CD4-positive, alpha-beta T cell (primary cell): ENCODE measurements around the gene SLC38A4. TPM values are rescaled to one million over a fixed set of nuclear protein-coding genes. Genes with fewer than 3 reads are reported as not detected.

Source experiments
- ATAC-seq: fragments of 200-7000 bp; cut with Tn5 transposase; one replicate; pipeline ENCODE4 v1.10.0; 2022; ENCODE audit warnings: mild to moderate bottlenecking; ENCODE audit not compliant: poor library complexity
- CTCF ChIA-PET: fragments of 350-600 bp; sonication (Branson Sonifier 250); formaldehyde crosslinking; loops from one replicate; lab custom pipeline; 2021; ENCODE audit warnings: antibody characterized with exemption, inconsistent platforms; lab: Charles Lee
- POLR2A ChIA-PET: fragments of 350-600 bp; sonication (Branson Sonifier 250); formaldehyde crosslinking; loops from one replicate; lab custom pipeline; 2021; ENCODE audit warnings: antibody characterized with exemption, inconsistent platforms; lab: Charles Lee
- DNase-seq, 14 experiments: peaks; one replicate each; pipeline ENCODE4 v3.0.0-alpha.2; 2013 to 2020; ENCODE audit warnings: mixed read lengths in 2 of 14
- H3K27ac ChIP-seq, 2 donors: one replicate each; pipeline versions ENCODE4 v1.5.1 to v1.7.0; 2013; ENCODE audit warnings: low read length in 2 of 2, low read depth in 1 of 2, mild to moderate bottlenecking in 1 of 2
- H3K27me3 ChIP-seq, 2 experiments: 1 replicate in 1 of 2; 2 replicates in 1 of 2; pipeline versions ENCODE4 v1.6.1 to v1.7.0; 2013; ENCODE audit warnings: low read length in 2 of 2, control low read depth in 1 of 2, mild to moderate bottlenecking in 1 of 2, moderate library complexity in 1 of 2; ENCODE audit not compliant: insufficient read depth in 2 of 2, control insufficient read depth in 1 of 2
- H3K36me3 ChIP-seq: one replicate; pipeline ENCODE4 v1.6.1; 2013; ENCODE audit warnings: low read length, control low read depth; ENCODE audit not compliant: insufficient read depth
- H3K4me1 ChIP-seq: one replicate; pipeline ENCODE4 v1.6.1; 2013; ENCODE audit warnings: low read length, control low read depth; ENCODE audit not compliant: insufficient read depth
- H3K4me3 ChIP-seq: one replicate; pipeline ENCODE4 v1.5.1; 2013; ENCODE audit warnings: mild to moderate bottlenecking, low read length, moderate library complexity
- H3K9me3 ChIP-seq, 2 experiments: 1 replicate in 1 of 2; 2 replicates in 1 of 2; pipeline versions ENCODE4 v1.6.1 to v1.7.0; 2013; ENCODE audit warnings: low read length in 2 of 2, mild to moderate bottlenecking in 2 of 2, control low read depth in 1 of 2, moderate library complexity in 1 of 2; ENCODE audit not compliant: control insufficient read depth in 1 of 2, insufficient read depth in 1 of 2
- H3K27ac Mint-ChIP-seq: one replicate; pipeline ENCODE4 v1.8.0; 2020; ENCODE audit warnings: mixed read lengths
- H3K27me3 Mint-ChIP-seq: one replicate; pipeline ENCODE4 v1.8.0; 2021; ENCODE audit warnings: mixed read lengths
- H3K36me3 Mint-ChIP-seq: one replicate; pipeline ENCODE4 v1.8.0; 2021; ENCODE audit warnings: low read depth, mixed read lengths
- H3K4me1 Mint-ChIP-seq: one replicate; pipeline ENCODE4 v1.8.0; 2021; ENCODE audit warnings: low read depth, mixed read lengths
- H3K4me3 Mint-ChIP-seq: one replicate; pipeline ENCODE4 v1.8.0; 2020; ENCODE audit warnings: mild to moderate bottlenecking, mixed read lengths
- H3K9me3 Mint-ChIP-seq: one replicate; pipeline ENCODE4 v1.8.0; 2020; ENCODE audit warnings: mixed read lengths
- intact Hi-C, 2 experiments: fragments of 100-400 bp; cut with DNase I in 1 of 2; cut with micrococcal nuclease in 1 of 2; formaldehyde crosslinking; loops; one replicate each; pipeline versions ENCODE4 v1.15.1 to v1.9.0; 2023 to 2025; cut with DNase I, micrococcal nuclease
- total RNA-seq, 174 experiments: library from RNA in 2 of 174; stranded (reverse) in 2 of 174; gene quantifications; one replicate each; pipeline ENCODE4 v1.2.3 and lab custom pipeline; 2021 to 2026
- TF ChIP-seq, protein P1 (sequence below): fragments of 200-600 bp; IDR thresholded peaks from one replicate; pipeline ENCODE4 v1.8.0; 2022; ENCODE audit warnings: antibody characterized with exemption, mild to moderate bottlenecking

SLC38A4 gene
- total RNA-seq, 2 experiments from 2014 or later, result not detected

- H3K9me3 ChIP-seq, result no peaks in the 10 kb centered on the region
- ATAC-seq, result no peak
- Mint-ChIP-seq H3K4me3 (no peak overlapping the region), H3K9me3 (no peaks in the 10 kb centered on the region), H3K4me1 (no peaks in the 10 kb centered on the region), H3K36me3 (no peaks in the 10 kb centered on the region), H3K27ac (no peak overlapping the region), H3K27me3 (peaks cover 37% of the 10 kb centered on the region)
- TF ChIP-seq, protein P1, sequence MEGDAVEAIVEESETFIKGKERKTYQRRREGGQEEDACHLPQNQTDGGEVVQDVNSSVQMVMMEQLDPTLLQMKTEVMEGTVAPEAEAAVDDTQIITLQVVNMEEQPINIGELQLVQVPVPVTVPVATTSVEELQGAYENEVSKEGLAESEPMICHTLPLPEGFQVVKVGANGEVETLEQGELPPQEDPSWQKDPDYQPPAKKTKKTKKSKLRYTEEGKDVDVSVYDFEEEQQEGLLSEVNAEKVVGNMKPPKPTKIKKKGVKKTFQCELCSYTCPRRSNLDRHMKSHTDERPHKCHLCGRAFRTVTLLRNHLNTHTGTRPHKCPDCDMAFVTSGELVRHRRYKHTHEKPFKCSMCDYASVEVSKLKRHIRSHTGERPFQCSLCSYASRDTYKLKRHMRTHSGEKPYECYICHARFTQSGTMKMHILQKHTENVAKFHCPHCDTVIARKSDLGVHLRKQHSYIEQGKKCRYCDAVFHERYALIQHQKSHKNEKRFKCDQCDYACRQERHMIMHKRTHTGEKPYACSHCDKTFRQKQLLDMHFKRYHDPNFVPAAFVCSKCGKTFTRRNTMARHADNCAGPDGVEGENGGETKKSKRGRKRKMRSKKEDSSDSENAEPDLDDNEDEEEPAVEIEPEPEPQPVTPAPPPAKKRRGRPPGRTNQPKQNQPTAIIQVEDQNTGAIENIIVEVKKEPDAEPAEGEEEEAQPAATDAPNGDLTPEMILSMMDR, result no peak
- H3K27me3 ChIP-seq, result peaks cover 0 to 6% of the 10 kb centered on the region in 2 experiments
- no peak overlapping the region for H3K4me3 ChIP-seq
- no peak overlapping the region for H3K27ac ChIP-seq
- no peak for DNase-seq
- no peaks in the 10 kb centered on the region for H3K36me3 ChIP-seq
- ChIA-PET POLR2A (no interaction called here), CTCF (no interaction called here)
- H3K4me1 ChIP-seq, result no peaks in the 10 kb centered on the region
- intact Hi-C loops, result no loop called here
These were observed 14.2 kb upstream of the SLC38A4 start for GRCh38 chr12:46839964-46840363.

- no peaks in the 10 kb centered on the region for H3K4me1 Mint-ChIP-seq
- intact Hi-C loops, result no loop called here
- no peak for DNase-seq
- H3K27me3 Mint-ChIP-seq, result peaks cover 43% of the 10 kb centered on the region
- TF ChIP-seq, protein P1, result no peak
- Histone ChIP-seq H3K27me3 (peaks cover 0 to 10% of the 10 kb centered on the region in 2 experiments), H3K36me3 (no peaks in the 10 kb centered on the region), H3K4me1 (no peaks in the 10 kb centered on the region), H3K27ac (no peak overlapping the region), H3K4me3 (no peak overlapping the region), H3K9me3 (no peaks in the 10 kb centered on the region)
- no peak overlapping the region for H3K27ac Mint-ChIP-seq
- H3K36me3 Mint-ChIP-seq, result no peaks in the 10 kb centered on the region
- POLR2A ChIA-PET, result no interaction called here
- CTCF ChIA-PET, result no interaction called here
- ATAC-seq, result no peak
- H3K4me3 Mint-ChIP-seq, result no peak overlapping the region
- H3K9me3 Mint-ChIP-seq, result no peaks in the 10 kb centered on the region
These were observed 13.4 kb upstream of the SLC38A4 start for GRCh38 chr12:46839232-46839631.

DNA sequence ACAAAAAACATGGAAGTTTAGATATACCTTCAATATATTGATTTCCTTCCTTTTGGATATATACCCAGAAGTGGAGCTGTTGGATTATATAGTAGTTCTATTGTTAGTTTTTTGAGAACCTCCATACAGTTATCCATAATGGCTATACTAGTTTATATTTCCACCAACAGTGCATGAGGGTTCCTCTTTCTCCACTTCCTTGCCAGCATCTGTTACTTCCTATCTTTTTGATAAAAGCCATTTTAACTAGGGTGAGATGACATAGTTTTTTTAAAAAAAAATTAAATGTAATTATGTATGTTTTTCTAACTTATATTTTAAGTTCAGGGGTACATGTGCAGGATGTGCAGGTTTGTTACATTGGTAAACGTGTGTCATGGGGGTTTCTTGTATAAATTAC, 10.0 kb upstream of the SLC38A4 start:
- POLR2A ChIA-PET, result no interaction called here
- CTCF ChIA-PET, result no interaction called here
- H3K4me1 ChIP-seq, result peaks cover 9% of the 10 kb centered on the region

More for the DNA sequence above, 10.0 kb upstream of the SLC38A4 start:
- H3K4me1 Mint-ChIP-seq, result peaks cover 6% of the 10 kb centered on the region
- ATAC-seq, result no peak
- peaks cover 58% of the 10 kb centered on the region for H3K27me3 Mint-ChIP-seq
- TF ChIP-seq, protein P1, result no peak
- peaks cover 0 to 11% of the 10 kb centered on the region in 2 experiments for H3K9me3 ChIP-seq
- H3K4me3 Mint-ChIP-seq, result no peak overlapping the region
- H3K27me3 ChIP-seq, result peaks cover 20 to 36% of the 10 kb centered on the region in 2 experiments
- no peaks in the 10 kb centered on the region for H3K9me3 Mint-ChIP-seq
- H3K27ac ChIP-seq, result no peak overlapping the region
- no peak overlapping the region for H3K27ac Mint-ChIP-seq
- DNase-seq, result no peak
- no peaks in the 10 kb centered on the region for H3K36me3 Mint-ChIP-seq
- no peaks in the 10 kb centered on the region for H3K36me3 ChIP-seq
- no peak overlapping the region for H3K4me3 ChIP-seq
- intact Hi-C loops, result no loop called here
